Omental fat pad (tissue), 4 donors: Measurements from ENCODE around the gene SLC2A13. TPM values are rescaled to one million over a fixed set of nuclear protein-coding genes. Genes with fewer than 3 reads are reported as not detected.

ENCODE experiments used
- ATAC-seq: fragments of 150-250 bp; one replicate; pipeline ENCODE4 v1.9.1; 2016; ENCODE audit warnings: mild to moderate bottlenecking, moderate library complexity; ENCODE audit not compliant: low FRiP score
- DNase-seq: peaks from one replicate; pipeline ENCODE4 v3.0.0-alpha.2; 2019; ENCODE audit warnings: low spot score
- total RNA-seq, 4 donors: library from RNA; depleted of rRNA; stranded (reverse); fragments of >200 nt; gene quantifications; one replicate each; pipeline ENCODE4 v1.1.0, GENCODE V29; 2016
- TF ChIP-seq, protein P1 (sequence below), 3 donors: fragments of 450-650 bp; IDR thresholded peaks; one replicate each; pipeline ENCODE4 v1.5.1; 2016 to 2017; ENCODE audit warnings: antibody characterized with exemption in 3 of 3, mild to moderate bottlenecking in 3 of 3, moderate library complexity in 2 of 3

Gene SLC2A13
- total RNA-seq, 4 donors from 2014 or later, result 11.6 to 25.9 (median 15.6) TPM

DNA sequence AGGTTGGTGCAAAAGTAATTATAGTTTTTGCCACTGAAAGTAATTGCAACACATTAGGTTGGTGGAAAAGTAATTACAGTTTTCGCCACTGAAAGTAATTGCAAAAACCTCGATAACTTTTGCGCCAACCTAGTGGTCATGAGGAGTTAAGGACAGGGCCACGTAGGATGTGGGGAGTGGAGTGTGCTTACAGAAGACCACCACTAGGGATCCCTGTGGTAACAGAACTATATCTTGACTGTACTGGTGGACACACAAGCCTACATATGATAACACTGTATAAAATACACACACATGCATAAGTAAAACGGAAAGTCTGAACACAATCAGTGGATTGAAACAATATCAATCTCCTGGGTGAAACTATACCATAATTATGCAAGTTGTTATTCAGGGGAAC is 298.8 kb downstream of the SLC2A13 start:
- ATAC-seq, result no peak
- TF ChIP-seq, protein P1, sequence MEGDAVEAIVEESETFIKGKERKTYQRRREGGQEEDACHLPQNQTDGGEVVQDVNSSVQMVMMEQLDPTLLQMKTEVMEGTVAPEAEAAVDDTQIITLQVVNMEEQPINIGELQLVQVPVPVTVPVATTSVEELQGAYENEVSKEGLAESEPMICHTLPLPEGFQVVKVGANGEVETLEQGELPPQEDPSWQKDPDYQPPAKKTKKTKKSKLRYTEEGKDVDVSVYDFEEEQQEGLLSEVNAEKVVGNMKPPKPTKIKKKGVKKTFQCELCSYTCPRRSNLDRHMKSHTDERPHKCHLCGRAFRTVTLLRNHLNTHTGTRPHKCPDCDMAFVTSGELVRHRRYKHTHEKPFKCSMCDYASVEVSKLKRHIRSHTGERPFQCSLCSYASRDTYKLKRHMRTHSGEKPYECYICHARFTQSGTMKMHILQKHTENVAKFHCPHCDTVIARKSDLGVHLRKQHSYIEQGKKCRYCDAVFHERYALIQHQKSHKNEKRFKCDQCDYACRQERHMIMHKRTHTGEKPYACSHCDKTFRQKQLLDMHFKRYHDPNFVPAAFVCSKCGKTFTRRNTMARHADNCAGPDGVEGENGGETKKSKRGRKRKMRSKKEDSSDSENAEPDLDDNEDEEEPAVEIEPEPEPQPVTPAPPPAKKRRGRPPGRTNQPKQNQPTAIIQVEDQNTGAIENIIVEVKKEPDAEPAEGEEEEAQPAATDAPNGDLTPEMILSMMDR (IDR thresholded peaks at IDR 0.05), result no peak
- no peak for DNase-seq

DNA sequence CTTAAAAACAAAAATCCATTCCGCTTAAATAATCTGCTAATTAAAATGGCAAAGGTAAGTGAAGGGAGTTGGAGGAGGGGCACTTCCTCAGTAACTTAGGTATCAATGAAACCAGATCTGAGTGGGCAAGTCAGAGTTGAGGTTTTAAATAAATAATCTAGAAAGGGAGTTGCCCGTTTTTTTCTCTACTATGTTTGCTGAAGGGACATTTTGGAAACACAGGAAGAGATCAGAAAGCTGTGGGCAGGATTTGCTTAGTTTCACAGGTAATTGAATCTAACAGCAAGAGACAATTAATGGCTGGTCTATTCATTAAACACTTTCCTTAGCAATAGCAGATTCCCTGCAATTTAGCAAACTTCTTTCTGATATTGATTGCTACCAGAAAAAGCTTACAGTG is 300.2 kb downstream of the SLC2A13 start:
- TF ChIP-seq, protein P1 (IDR thresholded peaks at IDR 0.05), result no peak
- DNase-seq (no peak), ATAC-seq (no peak)

DNA sequence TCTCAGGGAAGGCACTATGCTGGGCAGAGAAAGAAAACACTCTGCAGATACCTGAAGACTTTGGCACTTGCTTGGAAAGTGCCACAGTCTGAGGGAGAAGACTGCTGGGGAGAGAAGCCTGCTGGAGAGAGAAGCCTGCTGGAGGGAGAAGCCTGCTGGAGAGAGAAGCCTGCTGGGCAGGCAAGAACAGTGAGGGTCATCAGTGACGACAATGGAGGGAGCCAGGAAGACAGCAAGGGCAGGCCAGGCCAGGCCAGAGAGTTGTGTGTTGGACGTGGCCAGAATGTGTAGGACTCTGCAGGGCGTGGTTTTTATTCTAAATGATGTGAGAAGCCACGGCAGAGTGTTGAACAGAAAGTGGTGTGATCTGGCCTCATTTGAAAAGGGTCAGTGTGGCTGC is 301.0 kb downstream of the SLC2A13 start:
- TF ChIP-seq, protein P1 (IDR thresholded peaks at IDR 0.05), result no peak
- DNase-seq (no peak), ATAC-seq (no peak)

DNA sequence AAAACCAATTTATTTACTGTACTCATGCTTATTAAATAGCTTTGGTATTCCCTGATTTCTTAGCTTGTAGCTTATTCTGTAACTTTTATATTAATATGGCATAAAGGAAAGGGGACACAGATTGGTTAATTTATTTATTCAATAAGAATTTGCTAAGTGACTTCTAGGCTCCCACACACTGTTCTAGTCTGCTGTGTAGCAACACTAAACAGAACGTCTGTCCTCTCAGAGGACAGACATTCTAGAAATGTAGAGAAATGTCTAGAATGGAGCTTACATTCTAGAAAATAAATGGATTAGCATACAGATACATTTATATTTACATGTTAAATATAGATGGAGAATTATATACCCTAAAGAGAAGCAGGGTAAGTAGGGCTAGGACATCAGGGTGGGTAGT is 301.4 kb downstream of the SLC2A13 start:
- no peak for ATAC-seq
- TF ChIP-seq, protein P1 (IDR thresholded peaks at IDR 0.05), result no peak

DNA sequence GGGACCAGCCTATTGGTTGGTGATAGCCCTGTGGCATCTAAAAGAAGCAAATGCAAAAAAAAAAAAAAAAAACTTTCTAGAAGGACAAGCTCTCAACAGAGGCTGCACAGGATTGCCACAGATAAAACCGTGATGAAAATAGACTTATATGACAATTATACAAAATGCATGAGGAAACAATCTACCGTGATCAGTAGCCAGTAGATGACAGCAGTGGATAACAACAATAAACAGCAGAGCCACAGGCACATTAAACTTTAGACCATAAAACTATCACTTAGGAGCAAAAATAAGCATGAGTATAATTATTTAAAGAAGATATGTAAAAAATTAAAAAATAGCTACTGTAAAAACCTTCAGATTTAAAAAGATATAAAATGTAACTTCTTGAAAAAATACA is 302.7 kb downstream of the SLC2A13 start:
- ATAC-seq (no peak), DNase-seq (no peak)
- TF ChIP-seq, protein P1 (IDR thresholded peaks at IDR 0.05), result no peak

More for the DNA sequence above, 301.4 kb downstream of the SLC2A13 start:
- DNase-seq, result no peak

DNA sequence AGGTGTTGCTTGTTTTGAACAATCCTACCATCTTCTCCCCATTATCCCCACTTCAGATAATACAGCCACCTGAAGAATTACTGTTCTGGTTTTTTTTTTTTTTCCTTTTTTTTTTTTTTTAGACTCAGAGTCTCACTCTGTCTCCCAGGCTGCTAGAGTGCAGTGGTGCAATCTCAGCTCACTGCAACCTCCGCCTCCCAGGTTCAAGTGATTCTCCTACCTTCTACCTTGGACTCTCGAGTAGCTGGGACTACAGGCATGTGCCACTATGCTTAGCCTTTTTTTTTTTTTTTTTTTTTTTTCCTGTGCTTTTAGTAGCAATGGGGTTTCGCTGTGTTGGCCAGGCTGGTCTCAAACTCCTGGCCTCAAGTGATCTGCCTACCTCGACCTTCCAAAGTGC is 306.9 kb downstream of the SLC2A13 start:
- TF ChIP-seq, protein P1 (IDR thresholded peaks at IDR 0.05), result no peak
- no peak for ATAC-seq

DNA sequence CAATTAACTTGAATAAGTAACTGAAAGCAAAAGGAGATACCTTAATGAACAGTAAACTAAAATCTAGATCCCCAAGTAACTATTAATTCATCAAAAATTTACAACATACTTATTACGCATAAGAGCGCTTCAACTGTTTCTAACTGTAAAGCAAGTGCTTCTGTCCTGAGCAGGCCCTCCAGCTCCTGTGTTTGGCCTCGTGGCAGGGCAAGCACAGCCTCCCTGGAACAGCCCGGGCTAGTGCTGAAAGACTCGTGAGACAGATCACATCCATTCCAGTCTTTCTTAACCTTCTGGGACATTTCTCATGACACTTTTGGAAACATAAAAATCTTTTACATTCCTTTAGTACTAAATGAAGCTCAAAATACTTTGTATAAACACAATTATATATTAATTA is 307.5 kb downstream of the SLC2A13 start:
- DNase-seq (no peak), ATAC-seq (no peak)
- TF ChIP-seq, protein P1 (IDR thresholded peaks at IDR 0.05), result no peak

More for the DNA sequence above, 306.9 kb downstream of the SLC2A13 start:
- no peak for DNase-seq
